ENCODE measurements around the gene PDCD1LG2.

The PDCD1LG2 gene

DNA sequence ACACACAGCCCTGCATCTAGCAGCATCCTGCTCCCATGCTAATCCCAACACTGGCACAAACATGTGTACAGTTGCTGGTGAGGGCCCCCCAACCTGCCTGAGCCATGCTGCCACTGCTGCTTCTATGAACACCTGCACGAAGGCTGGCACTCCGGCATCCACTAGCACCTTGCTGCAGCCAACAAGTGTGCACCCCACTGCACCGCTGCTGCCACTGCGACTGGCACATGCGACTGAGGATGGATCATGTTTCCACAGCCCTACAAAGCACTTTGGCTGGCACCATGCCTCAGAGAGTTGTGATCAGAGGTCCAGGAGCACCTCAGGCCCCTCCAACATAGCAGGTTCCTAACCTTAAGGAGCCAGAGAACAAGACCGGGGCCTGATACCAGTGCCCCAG is 7.8 kb upstream of the PDCD1LG2 start:
- Histone ChIP-seq H3K36me3 (ENCODE audit: control insufficient read depth, low read length) (no peaks in the 10 kb centered on the region), H3K4me1 (ENCODE audit: control insufficient read depth, low read length) (no peaks in the 10 kb centered on the region), H4K20me1 (ENCODE audit: control insufficient read depth, insufficient read depth, low read depth, low read length) (no peaks in the 10 kb centered on the region), H3K9me2 (replicated peaks; ENCODE audit: control insufficient read depth, low read length) (no peaks in the 10 kb centered on the region), H3K27ac (ENCODE audit: low read depth, low read length) (no peak overlapping the region), H3K79me2 (ENCODE audit: control insufficient read depth, low read length) (no peaks in the 10 kb centered on the region), H3F3A (ENCODE audit: control insufficient read depth, insufficient read depth) (no peaks in the 10 kb centered on the region), H3K9me3 (ENCODE audit: control insufficient read depth, insufficient read depth, low read length) (no peaks in the 10 kb centered on the region), H3K27me3 (ENCODE audit: control insufficient read depth, low read length) (no peaks in the 10 kb centered on the region), H3K4me2 (ENCODE audit: low read length) (no peak overlapping the region), H3K4me3 (ENCODE audit: low read length) (no peak overlapping the region)
- TF ChIP-seq, protein P1, sequence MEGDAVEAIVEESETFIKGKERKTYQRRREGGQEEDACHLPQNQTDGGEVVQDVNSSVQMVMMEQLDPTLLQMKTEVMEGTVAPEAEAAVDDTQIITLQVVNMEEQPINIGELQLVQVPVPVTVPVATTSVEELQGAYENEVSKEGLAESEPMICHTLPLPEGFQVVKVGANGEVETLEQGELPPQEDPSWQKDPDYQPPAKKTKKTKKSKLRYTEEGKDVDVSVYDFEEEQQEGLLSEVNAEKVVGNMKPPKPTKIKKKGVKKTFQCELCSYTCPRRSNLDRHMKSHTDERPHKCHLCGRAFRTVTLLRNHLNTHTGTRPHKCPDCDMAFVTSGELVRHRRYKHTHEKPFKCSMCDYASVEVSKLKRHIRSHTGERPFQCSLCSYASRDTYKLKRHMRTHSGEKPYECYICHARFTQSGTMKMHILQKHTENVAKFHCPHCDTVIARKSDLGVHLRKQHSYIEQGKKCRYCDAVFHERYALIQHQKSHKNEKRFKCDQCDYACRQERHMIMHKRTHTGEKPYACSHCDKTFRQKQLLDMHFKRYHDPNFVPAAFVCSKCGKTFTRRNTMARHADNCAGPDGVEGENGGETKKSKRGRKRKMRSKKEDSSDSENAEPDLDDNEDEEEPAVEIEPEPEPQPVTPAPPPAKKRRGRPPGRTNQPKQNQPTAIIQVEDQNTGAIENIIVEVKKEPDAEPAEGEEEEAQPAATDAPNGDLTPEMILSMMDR (IDR thresholded peaks at IDR 0.05; ENCODE audit: low read depth, low read length, poor library complexity, severe bottlenecking), result no peak

DNA sequence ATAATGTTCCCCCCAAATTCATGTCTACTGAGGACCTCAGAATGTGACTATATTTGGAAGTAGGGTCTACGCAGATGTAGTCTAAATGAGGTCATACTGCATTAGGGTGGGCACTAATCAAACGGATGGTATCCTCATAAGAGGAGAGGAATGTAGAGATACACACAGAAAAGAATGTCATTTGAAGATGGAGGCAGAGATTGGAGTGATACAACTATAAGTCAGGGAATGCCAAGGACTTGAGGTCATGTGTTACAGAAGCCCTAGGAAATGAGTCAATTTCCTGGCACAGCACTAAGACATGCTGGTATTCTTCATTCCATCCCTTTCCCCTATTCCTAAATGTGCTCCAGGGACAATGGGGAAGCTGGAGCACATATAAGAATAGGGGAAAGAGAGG is 758 bp upstream of the PDCD1LG2 start:
- no peaks in the 10 kb centered on the region for H3K27me3 ChIP-seq (ENCODE audit: control insufficient read depth, low read length)
- no peaks in the 10 kb centered on the region for H4K20me1 ChIP-seq (ENCODE audit: control insufficient read depth, insufficient read depth, low read depth, low read length)
- no peaks in the 10 kb centered on the region for H3K4me1 ChIP-seq (ENCODE audit: control insufficient read depth, low read length)
- no peak overlapping the region for H3K27ac ChIP-seq (ENCODE audit: low read depth, low read length)
- H3K9me3 ChIP-seq (ENCODE audit: control insufficient read depth, insufficient read depth, low read length), result no peaks in the 10 kb centered on the region
- no peak overlapping the region for H3K4me2 ChIP-seq (ENCODE audit: low read length)
- H3K36me3 ChIP-seq (ENCODE audit: control insufficient read depth, low read length), result no peaks in the 10 kb centered on the region
- no peaks in the 10 kb centered on the region for H3F3A ChIP-seq (ENCODE audit: control insufficient read depth, insufficient read depth)
- H3K79me2 ChIP-seq (ENCODE audit: control insufficient read depth, low read length), result no peaks in the 10 kb centered on the region
- TF ChIP-seq EZH2phosphoT487 (IDR thresholded peaks at IDR 0.05; ENCODE audit: borderline replicate concordance, low read length), result no peak
- TF ChIP-seq, protein P1 (IDR thresholded peaks at IDR 0.05; ENCODE audit: low read depth, low read length, poor library complexity, severe bottlenecking), result no peak
- H3K9me2 ChIP-seq (replicated peaks; ENCODE audit: control insufficient read depth, low read length), result no peaks in the 10 kb centered on the region
- no peak overlapping the region for H3K4me3 ChIP-seq (ENCODE audit: low read length)

GRCh38 chr9:5510989-5511388 is 658 bp downstream of the PDCD1LG2 start:
- Histone ChIP-seq H3K4me3 (ENCODE audit: low read length) (no peak overlapping the region), H4K20me1 (ENCODE audit: control insufficient read depth, insufficient read depth, low read depth, low read length) (no peaks in the 10 kb centered on the region), H3K27ac (ENCODE audit: low read depth, low read length) (no peak overlapping the region), H3K79me2 (ENCODE audit: control insufficient read depth, low read length) (no peaks in the 10 kb centered on the region), H3K27me3 (ENCODE audit: control insufficient read depth, low read length) (no peaks in the 10 kb centered on the region), H3K9me2 (replicated peaks; ENCODE audit: control insufficient read depth, low read length) (no peaks in the 10 kb centered on the region), H3K36me3 (ENCODE audit: control insufficient read depth, low read length) (no peaks in the 10 kb centered on the region), H3K4me2 (ENCODE audit: low read length) (no peak overlapping the region), H3F3A (ENCODE audit: control insufficient read depth, insufficient read depth) (no peaks in the 10 kb centered on the region), H3K9me3 (ENCODE audit: control insufficient read depth, insufficient read depth, low read length) (no peaks in the 10 kb centered on the region), H3K4me1 (ENCODE audit: control insufficient read depth, low read length) (no peaks in the 10 kb centered on the region)
- TF ChIP-seq, protein P1 (IDR thresholded peaks at IDR 0.05; ENCODE audit: low read depth, low read length, poor library complexity, severe bottlenecking), result no peak
- no peak for TF ChIP-seq EZH2phosphoT487 (IDR thresholded peaks at IDR 0.05; ENCODE audit: borderline replicate concordance, low read length)

GRCh38 chr9:5511476-5511875 is 1.1 kb downstream of the PDCD1LG2 start:
- H3K4me3 ChIP-seq (ENCODE audit: low read length), result no peak overlapping the region
- H3K4me1 ChIP-seq (ENCODE audit: control insufficient read depth, low read length), result no peaks in the 10 kb centered on the region
- H3K9me3 ChIP-seq (ENCODE audit: control insufficient read depth, insufficient read depth, low read length), result no peaks in the 10 kb centered on the region
- no peaks in the 10 kb centered on the region for H3K9me2 ChIP-seq (replicated peaks; ENCODE audit: control insufficient read depth, low read length)
- no peaks in the 10 kb centered on the region for H3K27me3 ChIP-seq (ENCODE audit: control insufficient read depth, low read length)
- H3F3A ChIP-seq (ENCODE audit: control insufficient read depth, insufficient read depth), result no peaks in the 10 kb centered on the region
- H3K36me3 ChIP-seq (ENCODE audit: control insufficient read depth, low read length), result no peaks in the 10 kb centered on the region
- H3K79me2 ChIP-seq (ENCODE audit: control insufficient read depth, low read length), result no peaks in the 10 kb centered on the region
- TF ChIP-seq EZH2phosphoT487 (IDR thresholded peaks at IDR 0.05; ENCODE audit: borderline replicate concordance, low read length), result no peak
- TF ChIP-seq, protein P1 (IDR thresholded peaks at IDR 0.05; ENCODE audit: low read depth, low read length, poor library complexity, severe bottlenecking), result no peak
- H3K4me2 ChIP-seq (ENCODE audit: low read length), result no peak overlapping the region
- no peaks in the 10 kb centered on the region for H4K20me1 ChIP-seq (ENCODE audit: control insufficient read depth, insufficient read depth, low read depth, low read length)
- no peak overlapping the region for H3K27ac ChIP-seq (ENCODE audit: low read depth, low read length)
